IMR-90 (cell line): ENCODE data around the gene LLGL1. TPM values are rescaled to one million over a fixed set of nuclear protein-coding genes. Genes with fewer than 3 reads are reported as not detected.
A peak's percentile ranks its signal among the peaks of the same experiment; 100 is the strongest.

ENCODE experiments used
- ATAC-seq: fragments of 200-7000 bp; cut with Tn5 transposase; 2 replicates; pipeline ENCODE4 v1.9.1; 2020; ENCODE audit warnings: low read depth, mild to moderate bottlenecking, moderate library complexity
- BruUV-seq: library from RNA; stranded (reverse); fragments of 400-500 nt; replicated peaks from 2 replicates; lab custom pipeline; 2021; lab: Mats Ljungman, UMichigan
- CTCF ChIA-PET: fragments of 300-600 bp; formaldehyde crosslinking; extraction: SDS; loops from one replicate; lab custom pipeline; 2021; ENCODE audit warnings: antibody characterized with exemption; lab: Yijun Ruan, JAX
- POLR2A ChIA-PET: fragments of 300-600 bp; sonication (Branson Sonifier 250); formaldehyde crosslinking; loops from one replicate; lab custom pipeline; 2022; ENCODE audit warnings: antibody characterized with exemption; ENCODE audit not compliant: unreplicated experiment; lab: Charles Lee
- DNase-seq: peaks from one replicate; pipeline ENCODE4 v3.0.0; 2013
- H2AFZ ChIP-seq: replicated peaks from 2 replicates; pipeline ENCODE3; 2013; ENCODE audit warnings: low read length, mild to moderate bottlenecking; ENCODE audit not compliant: poor library complexity
- H2AK5ac ChIP-seq: 2 replicates; pipeline ENCODE4 v1.6.1; 2013; ENCODE audit warnings: low read depth, low read length, inconsistent platforms
- H2AK9ac ChIP-seq: replicated peaks from 2 replicates; pipeline ENCODE3; 2013; ENCODE audit warnings: mild to moderate bottlenecking, low read depth, low read length, moderate library complexity; ENCODE audit not compliant: poor library complexity
- H2BK120ac ChIP-seq: 2 replicates; pipeline ENCODE4 v1.6.1; 2013; ENCODE audit warnings: low read depth, low read length, inconsistent platforms
- H2BK15ac ChIP-seq: 3 replicates; pipeline ENCODE4 v1.6.1; 2013; ENCODE audit warnings: low read depth, low read length, inconsistent platforms
- H2BK20ac ChIP-seq: 2 replicates; pipeline ENCODE4 v1.6.1; 2013; ENCODE audit warnings: low read depth, mild to moderate bottlenecking, inconsistent platforms, low read length, moderate library complexity
- H2BK5ac ChIP-seq: 2 replicates; pipeline ENCODE4 v1.6.1; 2013; ENCODE audit warnings: mild to moderate bottlenecking, low read depth, low read length, inconsistent platforms; ENCODE audit not compliant: poor library complexity, severe bottlenecking
- H3K14ac ChIP-seq: replicated peaks from 2 replicates; pipeline ENCODE4 v1.6.1; 2013; ENCODE audit warnings: low read depth, low read length, inconsistent platforms
- H3K18ac ChIP-seq: 2 replicates; pipeline ENCODE4 v1.6.1; 2013; ENCODE audit warnings: low read depth, low read length, control low read depth
- H3K23ac ChIP-seq: 2 replicates; pipeline ENCODE4 v1.6.1; 2013; ENCODE audit warnings: low read depth, low read length, inconsistent platforms
- H3K27ac ChIP-seq: 2 replicates; pipeline ENCODE4 v1.5.1; 2013; ENCODE audit warnings: mild to moderate bottlenecking, control low read depth, low read length; ENCODE audit not compliant: insufficient read depth
- H3K27me3 ChIP-seq: 2 replicates; pipeline ENCODE4 v1.6.1; 2013; ENCODE audit warnings: low read length; ENCODE audit not compliant: control insufficient read depth, insufficient read depth
- H3K36me3 ChIP-seq: 2 replicates; pipeline ENCODE4 v1.6.1; 2013; ENCODE audit warnings: low read length, mixed read lengths; ENCODE audit not compliant: control insufficient read depth, insufficient read depth
- H3K4ac ChIP-seq: 2 replicates; pipeline ENCODE4 v1.6.1; 2013; ENCODE audit warnings: low read depth, low read length, inconsistent platforms
- H3K4me1 ChIP-seq: 2 replicates; pipeline ENCODE4 v1.6.1; 2013; ENCODE audit warnings: low read length, mixed read lengths; ENCODE audit not compliant: control insufficient read depth, insufficient read depth
- H3K4me2 ChIP-seq: 2 replicates; pipeline ENCODE4 v1.6.1; 2013; ENCODE audit warnings: low read depth, mild to moderate bottlenecking, control low read depth, low read length, moderate library complexity
- H3K4me3 ChIP-seq: 2 replicates; pipeline ENCODE4 v1.5.1; 2013; ENCODE audit warnings: low read depth, mild to moderate bottlenecking, control low read depth, low read length, moderate library complexity; ENCODE audit not compliant: insufficient read depth
- H3K56ac ChIP-seq: 2 replicates; pipeline ENCODE4 v1.6.1; 2013; ENCODE audit warnings: low read length, inconsistent platforms; ENCODE audit not compliant: insufficient read depth; ENCODE audit errors: extremely low read depth
- H3K79me1 ChIP-seq, 2 experiments: 2 replicates each; pipeline ENCODE4 v1.6.1; 2013; ENCODE audit warnings: low read length in 2 of 2, inconsistent platforms in 1 of 2, low read depth in 1 of 2
- H3K9ac ChIP-seq: 2 replicates; pipeline ENCODE4 v1.6.1; 2013; ENCODE audit warnings: low read depth, low read length, control low read depth
- H3K9me1 ChIP-seq: 2 replicates; pipeline ENCODE4 v1.6.1; 2013; ENCODE audit warnings: low read length, inconsistent platforms; ENCODE audit not compliant: insufficient read depth
- H3K9me3 ChIP-seq: 2 replicates; pipeline ENCODE4 v1.6.1; 2013; ENCODE audit warnings: low read length; ENCODE audit not compliant: control insufficient read depth, insufficient read depth
- H4K20me1 ChIP-seq: 2 replicates; pipeline ENCODE4 v1.6.1; 2013; ENCODE audit warnings: low read length, inconsistent platforms; ENCODE audit not compliant: insufficient read depth
- H4K5ac ChIP-seq: 2 replicates; pipeline ENCODE4 v1.6.1; 2013; ENCODE audit warnings: mild to moderate bottlenecking, low read depth, low read length, control low read depth
- H4K8ac ChIP-seq, 2 experiments: 2 replicates each; pipeline ENCODE4 v1.6.1; 2013; ENCODE audit warnings: low read depth in 2 of 2, low read length in 2 of 2, control low read depth in 1 of 2, inconsistent platforms in 1 of 2
- H4K91ac ChIP-seq: 2 replicates; pipeline ENCODE4 v1.6.1; 2013; ENCODE audit warnings: low read depth, low read length, inconsistent platforms; ENCODE audit not compliant: insufficient read depth
- CEBPB ChIP-seq: IDR thresholded peaks from 2 replicates; pipeline ENCODE4 v1.6.1; 2012; ENCODE audit warnings: low read depth, low read length, improper control_type of control experiment
- CHD1 ChIP-seq: IDR thresholded peaks from 2 replicates; pipeline ENCODE4 v1.6.1; 2012; ENCODE audit warnings: low read depth, low read length, improper control_type of control experiment
- MAZ ChIP-seq: IDR thresholded peaks from 2 replicates; pipeline ENCODE4 v1.6.1; 2012; ENCODE audit warnings: low read depth, mild to moderate bottlenecking, low read length, improper control_type of control experiment, moderate library complexity, borderline replicate concordance
- NFE2L2 ChIP-seq: fragments of 150-350 bp; IDR thresholded peaks from 2 replicates; pipeline ENCODE4 v1.6.1; 2016; ENCODE audit warnings: low read depth, mild to moderate bottlenecking, low read length
- RAD21 ChIP-seq: IDR thresholded peaks from 2 replicates; pipeline ENCODE4 v1.6.1; 2012; ENCODE audit warnings: low read length, improper control_type of control experiment
- RCOR1 ChIP-seq: IDR thresholded peaks from 2 replicates; pipeline ENCODE4 v1.6.1; 2012; ENCODE audit warnings: mild to moderate bottlenecking, low read length, improper control_type of control experiment; ENCODE audit not compliant: insufficient replicate concordance
- RFX5 ChIP-seq: IDR thresholded peaks from 2 replicates; pipeline ENCODE4 v1.8.0; 2012; ENCODE audit warnings: low read depth, mild to moderate bottlenecking, low read length, moderate library complexity
- SMC3 ChIP-seq: fragments of 150-350 bp; IDR thresholded peaks from 2 replicates; pipeline ENCODE4 v1.6.1; 2016; ENCODE audit warnings: low read depth, mild to moderate bottlenecking, antibody characterized with exemption, low read length, moderate library complexity
- WGBS, 2 experiments: methylation state at CpG; one replicate each; pipeline versions ENCODE4 v1.1.5 to v1.1.7; 2013; ENCODE audit warnings: missing lambda C conversion rate in 2 of 2; ENCODE audit not compliant: insufficient read length in 1 of 2; ENCODE audit errors: extremely low coverage in 2 of 2; 5-methylcytosine and 5-hydroxymethylcytosine counted together
- dilution Hi-C: fragments of 300-500 bp; cut with HindIII; formaldehyde crosslinking; loops from one replicate; pipeline ENCODE4 v1.14.3; 2018; ENCODE audit warnings: low sequenced_read_pairs; ENCODE audit not compliant: unreplicated experiment
- in situ Hi-C: fragments of 300-500 bp; cut with MboI; formaldehyde crosslinking; loops from 3 replicates; pipeline ENCODE4 v1.14.3; 2019; ENCODE audit warnings: low sequenced_read_pairs, inconsistent platforms, mixed read lengths
- intact Hi-C: fragments of 100-400 bp; cut with micrococcal nuclease; formaldehyde crosslinking; loops from 2 replicates; pipeline ENCODE4 v1.10.0; 2022
- polyA plus RNA-seq, 3 experiments: library from polyadenylated mRNA; depleted of rRNA; stranded (reverse); fragments of >200 nt; gene quantifications; 2 replicates each; pipeline ENCODE4 v1.2.3, GENCODE V29; 2012; ENCODE audit warnings: low replicate concordance in 1 of 3
- total RNA-seq: library from RNA; depleted of rRNA; stranded (reverse); fragments of >200 nt; gene quantifications from 2 replicates; pipeline ENCODE4 v1.2.3, GENCODE V29; 2012
- TF ChIP-seq, protein P1 (sequence below): fragments of 150-350 bp; IDR thresholded peaks from 2 replicates; pipeline ENCODE4 v1.6.1; 2016; ENCODE audit warnings: low read depth, mild to moderate bottlenecking, low read length, moderate library complexity, borderline replicate concordance
- TF ChIP-seq, protein P2 (sequence below): fragments of 150-350 bp; IDR thresholded peaks from 2 replicates; pipeline ENCODE4 v1.6.1; 2017; ENCODE audit warnings: mild to moderate bottlenecking, antibody characterized with exemption, low read length, low read depth
- TF ChIP-seq, protein P3 (sequence below): conservative IDR thresholded peaks from 2 replicates; pipeline ENCODE4 v1.5.1; 2012; ENCODE audit warnings: mild to moderate bottlenecking, low read depth, low read length, improper control_type of control experiment

LLGL1 gene
- total and polyA plus RNA-seq, 2 of the 4 experiments (the other 2 are of a cell fraction), result 40.1 to 52.9 TPM

DNA sequence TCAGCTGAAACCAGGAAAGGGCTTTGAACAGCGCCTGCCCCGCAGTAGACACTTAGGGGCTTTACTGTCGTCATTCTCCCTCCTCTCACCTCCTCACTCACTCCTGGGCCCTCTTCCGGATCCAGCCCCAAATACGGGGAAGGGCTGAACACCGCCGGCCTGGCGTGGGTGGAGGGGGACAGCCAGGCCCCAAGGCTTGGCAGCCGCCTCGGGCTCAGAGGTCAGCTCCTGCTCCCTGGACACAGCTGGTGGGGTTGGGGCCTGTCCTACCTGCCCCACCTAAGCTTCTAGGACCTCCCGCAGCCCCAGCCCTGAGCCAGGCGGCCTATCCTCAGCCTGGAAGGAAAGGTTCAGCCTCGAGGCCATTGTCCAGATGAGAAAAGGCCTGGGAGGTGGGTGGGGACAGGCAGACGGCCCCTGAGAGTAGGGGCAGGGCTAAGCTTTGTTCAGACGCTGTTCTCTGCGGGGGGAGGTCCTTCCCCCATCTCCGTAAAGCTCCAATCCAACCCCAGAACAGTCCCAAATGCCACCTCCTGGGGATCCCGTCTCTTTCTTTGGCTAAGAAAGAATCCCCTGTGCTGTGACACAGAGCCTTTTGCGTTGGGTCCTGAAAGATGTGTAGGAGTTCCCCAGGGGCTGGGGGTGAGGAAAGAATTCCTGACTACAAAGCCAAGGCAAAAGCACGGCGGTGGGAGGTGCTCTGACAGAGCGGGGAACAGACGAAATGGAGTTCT, 881 bp upstream of the LLGL1 start:
- ChIA-PET POLR2A (interaction anchor here (1.3 kb wide), 1 partner anchor 41 kb away, joined by 3 read pairs; the partner anchor contains the start of gene ALKBH5), CTCF (interaction anchor here (0.6 kb wide), 1 partner anchor 100 kb away, joined by 3 read pairs; no protein-coding TSS in a partner anchor)
- in situ Hi-C loops (no loop called here), dilution Hi-C loops (no loop called here), intact Hi-C loops (loop anchor here (2.0 kb wide), 1 partner anchor 34 kb away; the partner anchor contains the start of gene FLII)
- Histone ChIP-seq H2AFZ (peak overlapping the region; percentile 96), H3K9ac (peak overlapping the region; percentile 66; the same call in 1 of the 2 replicates), H4K20me1 (peaks cover 29% of the 10 kb centered on the region), H2AK9ac (peak overlapping the region; percentile 97), H3K36me3 (no peaks in the 10 kb centered on the region), H3K14ac (peak overlapping the region; percentile 90), H2AK5ac (peak overlapping the region; percentile 83; the same call in 1 of the 2 replicates), H3K9me1 (peaks cover 25% of the 10 kb centered on the region), H3K56ac (no peak overlapping the region), H3K4me1 (peaks cover 23% of the 10 kb centered on the region), H3K27me3 (no peaks in the 10 kb centered on the region), H3K4me2 (peak overlapping the region; percentile 95), H3K27ac (peak overlapping the region; percentile 71), H3K79me1 (peaks cover 16 to 41% of the 10 kb centered on the region in 2 experiments), H4K8ac (peak overlapping the region; percentile 95 to 98), H4K5ac (peak overlapping the region; percentile 92), H3K9me3 (no peaks in the 10 kb centered on the region), H2BK120ac (peak overlapping the region; percentile 82; the same call in 1 of the 2 replicates), H3K18ac (peak overlapping the region; percentile 66; the same call in 1 of the 2 replicates), H3K23ac (peak overlapping the region; percentile 82), H3K4me3 (peak overlapping the region; percentile 37; the same call in 1 of the 2 replicates), H4K91ac (peak overlapping the region; percentile 77), H2BK15ac (peak overlapping the region; percentile 63; the same call in 1 of the 3 replicates), H2BK20ac (peak overlapping the region; percentile 46; the same call in 1 of the 2 replicates), H3K4ac (peak overlapping the region; percentile 87), H2BK5ac (peak overlapping the region; percentile 52)
- WGBS, 2 experiments, result 38% methylated on average over 5 of the region's 23 CpGs; no CpG with 5 or more reads in 1 of the 2 experiments
- TF ChIP-seq SMC3 (no peak), MAZ (no peak), CEBPB (no peak), RCOR1 (no peak), CHD1 (no peak), RFX5 (no peak), NFE2L2 (no peak), RAD21 (no peak)
- TF ChIP-seq, protein P1, sequence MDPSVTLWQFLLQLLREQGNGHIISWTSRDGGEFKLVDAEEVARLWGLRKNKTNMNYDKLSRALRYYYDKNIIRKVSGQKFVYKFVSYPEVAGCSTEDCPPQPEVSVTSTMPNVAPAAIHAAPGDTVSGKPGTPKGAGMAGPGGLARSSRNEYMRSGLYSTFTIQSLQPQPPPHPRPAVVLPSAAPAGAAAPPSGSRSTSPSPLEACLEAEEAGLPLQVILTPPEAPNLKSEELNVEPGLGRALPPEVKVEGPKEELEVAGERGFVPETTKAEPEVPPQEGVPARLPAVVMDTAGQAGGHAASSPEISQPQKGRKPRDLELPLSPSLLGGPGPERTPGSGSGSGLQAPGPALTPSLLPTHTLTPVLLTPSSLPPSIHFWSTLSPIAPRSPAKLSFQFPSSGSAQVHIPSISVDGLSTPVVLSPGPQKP, result no peak
- TF ChIP-seq, protein P2, sequence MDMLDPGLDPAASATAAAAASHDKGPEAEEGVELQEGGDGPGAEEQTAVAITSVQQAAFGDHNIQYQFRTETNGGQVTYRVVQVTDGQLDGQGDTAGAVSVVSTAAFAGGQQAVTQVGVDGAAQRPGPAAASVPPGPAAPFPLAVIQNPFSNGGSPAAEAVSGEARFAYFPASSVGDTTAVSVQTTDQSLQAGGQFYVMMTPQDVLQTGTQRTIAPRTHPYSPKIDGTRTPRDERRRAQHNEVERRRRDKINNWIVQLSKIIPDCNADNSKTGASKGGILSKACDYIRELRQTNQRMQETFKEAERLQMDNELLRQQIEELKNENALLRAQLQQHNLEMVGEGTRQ, result no peak
- TF ChIP-seq, protein P3, sequence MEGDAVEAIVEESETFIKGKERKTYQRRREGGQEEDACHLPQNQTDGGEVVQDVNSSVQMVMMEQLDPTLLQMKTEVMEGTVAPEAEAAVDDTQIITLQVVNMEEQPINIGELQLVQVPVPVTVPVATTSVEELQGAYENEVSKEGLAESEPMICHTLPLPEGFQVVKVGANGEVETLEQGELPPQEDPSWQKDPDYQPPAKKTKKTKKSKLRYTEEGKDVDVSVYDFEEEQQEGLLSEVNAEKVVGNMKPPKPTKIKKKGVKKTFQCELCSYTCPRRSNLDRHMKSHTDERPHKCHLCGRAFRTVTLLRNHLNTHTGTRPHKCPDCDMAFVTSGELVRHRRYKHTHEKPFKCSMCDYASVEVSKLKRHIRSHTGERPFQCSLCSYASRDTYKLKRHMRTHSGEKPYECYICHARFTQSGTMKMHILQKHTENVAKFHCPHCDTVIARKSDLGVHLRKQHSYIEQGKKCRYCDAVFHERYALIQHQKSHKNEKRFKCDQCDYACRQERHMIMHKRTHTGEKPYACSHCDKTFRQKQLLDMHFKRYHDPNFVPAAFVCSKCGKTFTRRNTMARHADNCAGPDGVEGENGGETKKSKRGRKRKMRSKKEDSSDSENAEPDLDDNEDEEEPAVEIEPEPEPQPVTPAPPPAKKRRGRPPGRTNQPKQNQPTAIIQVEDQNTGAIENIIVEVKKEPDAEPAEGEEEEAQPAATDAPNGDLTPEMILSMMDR, result no peak
- BruUV-seq, result no TSS peak
- ATAC-seq, result peak; percentile 5
- peak; percentile 29 for DNase-seq
